Measurements from ENCODE around the gene XXYLT1.

- TF ChIP-seq POLR2A (IDR thresholded peaks at IDR 0.05) (no peak), CTCF (IDR thresholded peaks at IDR 0.05) (no peak)
These were observed 15.8 kb downstream of the XXYLT1 start for GRCh38 chr3:195255176-195255500.

Data from right lobe of liver (tissue), 4 donors.